SK-N-MC (cell line): ENCODE data around the gene NXPE3.

Experiments
- EZH2 ChIP-seq: fragments of 200-600 bp; sonication (generic); IDR thresholded peaks from one replicate; pipeline ENCODE4 v1.6.1; 2017; ENCODE audit warnings: antibody characterized with exemption
- POLR2AphosphoS5 ChIP-seq: IDR thresholded peaks from 2 replicates; pipeline ENCODE4 v1.6.1; 2012; ENCODE audit warnings: mild to moderate bottlenecking, low read depth, low read length, borderline replicate concordance

DNA sequence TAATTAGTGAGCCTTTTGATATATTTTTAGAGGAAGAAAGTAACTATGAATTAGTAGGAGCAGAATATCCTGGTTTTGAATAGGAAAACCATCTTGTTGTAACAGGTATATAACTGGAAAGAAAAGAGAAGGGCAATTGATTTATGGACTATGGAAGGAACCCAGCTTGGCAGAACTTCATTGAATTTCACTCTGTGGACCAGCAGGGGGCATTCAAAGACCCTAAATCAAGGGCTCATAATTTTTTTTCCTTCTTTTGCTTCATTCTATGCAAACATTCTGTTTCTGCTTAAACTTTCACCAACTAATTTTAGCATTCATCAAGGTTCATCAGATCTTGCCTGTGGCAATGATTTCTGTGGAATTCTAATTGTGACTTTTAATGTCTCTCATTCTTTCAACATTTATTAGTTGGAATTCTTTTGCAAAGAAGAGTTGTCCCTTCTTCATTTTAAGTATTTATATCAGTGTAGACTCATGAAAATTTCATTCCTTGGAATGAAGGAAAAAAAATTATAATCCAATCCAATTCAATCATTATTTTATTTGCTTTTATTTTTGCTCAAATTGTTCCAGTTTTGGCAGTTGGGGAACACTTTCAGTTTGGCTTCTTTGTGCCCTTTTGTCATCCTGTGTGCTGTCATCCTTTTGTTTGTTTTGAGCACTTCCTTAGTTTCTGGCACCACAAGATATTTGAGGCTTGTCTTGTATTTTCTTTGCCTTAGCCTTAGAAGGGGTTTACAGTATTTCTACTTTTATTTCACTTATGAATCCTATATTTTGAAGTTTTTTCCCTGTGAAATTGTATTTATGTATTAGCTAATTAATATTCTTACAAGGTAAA is 30.4 kb downstream of the NXPE3 start:
- TF ChIP-seq POLR2AphosphoS5 (no peak; the same call in 1 of the 2 replicates), EZH2 (no peak)
